GM12878 (cell line): ENCODE data around the gene FAM163A. TPM values are rescaled to one million over a fixed set of nuclear protein-coding genes. Genes with fewer than 3 reads are reported as not detected.
A peak's percentile ranks its signal among the peaks of the same experiment; 100 is the strongest.

Source experiments
- ATAC-seq: fragments of 200-7000 bp; cut with Tn5 transposase; 3 replicates; pipeline ENCODE4 v1.9.1; 2020; ENCODE audit warnings: mild to moderate bottlenecking, moderate library complexity
- BruUV-seq: library from RNA; stranded (reverse); fragments of 400-500 nt; replicated peaks from 2 replicates; lab custom pipeline; 2021; lab: Mats Ljungman, UMichigan
- CTCF ChIA-PET: fragments of 300-600 bp; sonication (Branson Sonifier 250); formaldehyde crosslinking; extraction: SDS; loops from one replicate; lab custom pipeline; 2021; ENCODE audit warnings: inconsistent platforms; lab: Yijun Ruan, JAX
- POLR2A ChIA-PET: fragments of 350-600 bp; formaldehyde crosslinking; extraction: SDS; loops from one replicate; lab custom pipeline; 2021; ENCODE audit warnings: inconsistent platforms; lab: Charles Lee
- RAD21 ChIA-PET: fragments of 300-600 bp; sonication (Branson Sonifier 250); formaldehyde crosslinking; loops from one replicate; lab custom pipeline; 2023; ENCODE audit warnings: antibody characterized with exemption; ENCODE audit not compliant: unreplicated experiment; lab: Charles Lee
- SMC1A ChIA-PET: fragments of 300-600 bp; sonication (Branson Sonifier 250); formaldehyde crosslinking; loops from one replicate; lab custom pipeline; 2023; ENCODE audit not compliant: unreplicated experiment, uncharacterized antibody; lab: Charles Lee
- DNase-seq: peaks from one replicate; pipeline ENCODE4 v3.0.0-alpha.2; 2011; ENCODE audit warnings: low read depth, low spot score
- FAIRE-seq: peaks from 3 replicates; lab custom pipeline; 2011; peaks lifted over from hg19 to GRCh38; lab: Jason Lieb, UNC
- H2AFZ ChIP-seq: 2 replicates; pipeline ENCODE4 v1.6.0; 2011; ENCODE audit warnings: low read depth, low read length, control low read depth; ENCODE audit not compliant: control insufficient read depth
- H3K27ac ChIP-seq: 2 replicates; pipeline ENCODE4 v1.5.1; 2011; ENCODE audit warnings: control low read depth; ENCODE audit not compliant: control insufficient read depth, insufficient read depth
- H3K27me3 ChIP-seq, 2 experiments: replicated peaks in 1 of 2; 2 replicates each; pipeline versions ENCODE4 v1.6.0 to v1.6.1; 2011; ENCODE audit warnings: low read length in 1 of 2; ENCODE audit not compliant: control insufficient read depth in 2 of 2, insufficient read depth in 2 of 2
- H3K36me3 ChIP-seq, 2 experiments: 2 replicates each; pipeline ENCODE4 v1.5.1; 2011; ENCODE audit warnings: low read length in 1 of 2; ENCODE audit not compliant: control insufficient read depth in 2 of 2, insufficient read depth in 2 of 2
- H3K4me1 ChIP-seq: 2 replicates; pipeline ENCODE4 v1.6.1; 2011; ENCODE audit warnings: mild to moderate bottlenecking, low read length, moderate library complexity, mixed read lengths; ENCODE audit not compliant: control insufficient read depth, insufficient read depth
- H3K4me2 ChIP-seq: 2 replicates; pipeline ENCODE4 v1.6.0; 2011; ENCODE audit warnings: control low read depth; ENCODE audit not compliant: control insufficient read depth, insufficient read depth
- H3K4me3 ChIP-seq: fragments of 200-600 bp; sonication (generic); 2 replicates; pipeline ENCODE4 v1.5.1; 2016
- H3K79me2 ChIP-seq: 2 replicates; pipeline ENCODE4 v1.6.0; 2011; ENCODE audit warnings: low read length; ENCODE audit not compliant: control insufficient read depth, insufficient read depth
- H3K9ac ChIP-seq: 2 replicates; pipeline ENCODE4 v1.8.0; 2011; ENCODE audit warnings: low read length, control low read depth, mixed read lengths; ENCODE audit not compliant: control insufficient read depth, insufficient read depth
- H3K9me3 ChIP-seq: replicated peaks from 3 replicates; pipeline ENCODE4 v1.5.1; 2011; ENCODE audit warnings: mild to moderate bottlenecking, low read length; ENCODE audit not compliant: control insufficient read depth, insufficient read depth
- H4K20me1 ChIP-seq: 2 replicates; pipeline ENCODE4 v1.6.0; 2011; ENCODE audit not compliant: control insufficient read depth, insufficient read depth
- RELB ChIP-seq: fragments of 450-650 bp; IDR thresholded peaks from 2 replicates; pipeline ENCODE4 v1.6.1; 2017; ENCODE audit warnings: low read depth, mild to moderate bottlenecking, moderate library complexity
- ZZZ3 ChIP-seq: IDR thresholded peaks from 2 replicates; pipeline ENCODE4 v1.6.1; 2011; ENCODE audit warnings: low read depth; ENCODE audit not compliant: control insufficient read depth, insufficient read length
- WGBS: methylation state at CpG from one replicate; pipeline ENCODE4 v1.1.6; 2016; ENCODE audit warnings: low lambda C conversion rate; ENCODE audit not compliant: insufficient replicate concordance, insufficient coverage; ENCODE audit errors: missing lambda C conversion rate; 5-methylcytosine and 5-hydroxymethylcytosine counted together
- in situ Hi-C: fragments of 300-500 bp; cut with MboI; formaldehyde crosslinking; loops from 9 replicates; pipeline ENCODE4 v1.14.3; 2018; ENCODE audit warnings: mixed read lengths
- intact Hi-C: fragments of 100-400 bp; cut with micrococcal nuclease; formaldehyde crosslinking; loops from one replicate; pipeline ENCODE4 v1.14.2; 2022; ENCODE audit not compliant: unreplicated experiment
- polyA plus RNA-seq, 11 experiments: library from polyadenylated mRNA; depleted of rRNA in 4 of 11; unstranded in 6 of 11; stranded (reverse) in 5 of 11; fragments of >200 nt; fragmentation: Nextera tagmentation in 4 of 11; fragmentation: Illumina TruSeq in 1 of 11; extraction: Ambion mirVana in 4 of 11; extraction: Trizol in 1 of 11; gene quantifications; 1 replicate in 1 of 11; 2 replicates in 10 of 11; pipeline versions ENCODE4 v1.2.1 to v1.2.3, GENCODE V29; 2011 to 2016; ENCODE audit warnings: inconsistent platforms in 2 of 11, missing spikeins in 2 of 11, low read depth in 1 of 11
- total RNA-seq, 4 experiments: library from RNA; depleted of rRNA in 3 of 4; stranded (reverse); fragments of >200 nt in 3 of 4; fragmentation: Illumina TruSeq in 1 of 4; extraction: Trizol in 1 of 4; gene quantifications; 2 replicates each; pipeline versions ENCODE4 v1.2.1 to v1.2.3, GENCODE V29; 2013 to 2021

The FAM163A gene
- total and polyA plus RNA-seq, 10 of the 15 experiments (the other 5 are each of a cell fraction or from before 2014, with no cell fraction given), result not detected

GRCh38 chr1:179798213-179798863 lies 55.2 kb downstream of the FAM163A start:
- no TSS peak for BruUV-seq
- WGBS, result 42% methylated on average over 10 of the region's 10 CpGs
- DNase-seq (no peak), ATAC-seq (peak; percentile 66), FAIRE-seq (no peak)
- intact Hi-C loops, result no loop called here
- CTCF ChIA-PET, result interaction anchor here (1.1 to 6.8 kb wide), 4 partner anchors 11 to 92 kb away, joined by 5 to 60 read pairs (median 22); no protein-coding TSS in a partner anchor
- RAD21 ChIA-PET, result interaction anchor here (1.3 to 3.7 kb wide), 3 partner anchors 11 to 92 kb away, joined by 3 to 19 read pairs (median 16); no protein-coding TSS in a partner anchor
- POLR2A ChIA-PET, result no interaction called here
- Histone ChIP-seq H3K4me1 (no peaks in the 10 kb centered on the region; the same call in 1 of the 2 replicates), H3K4me3 (no peak overlapping the region), H3K27me3 (no peaks in the 10 kb centered on the region; a peak in 1 of 4 replicates), H3K79me2 (no peaks in the 10 kb centered on the region), H3K9me3 (no peaks in the 10 kb centered on the region), H3K36me3 (no peaks in the 10 kb centered on the region), H4K20me1 (no peaks in the 10 kb centered on the region), H3K27ac (no peak overlapping the region), H2AFZ (no peak overlapping the region), H3K4me2 (no peak overlapping the region), H3K9ac (no peak overlapping the region)
- SMC1A ChIA-PET, result interaction anchor here (1.0 to 2.2 kb wide), 3 partner anchors 10 to 92 kb away, joined by 3 to 5 read pairs (median 5); no protein-coding TSS in a partner anchor
- in situ Hi-C loops, result no loop called here
- TF ChIP-seq RELB (peak; percentile 22; the same call in 1 of the 2 replicates), ZZZ3 (no peak)
